SK-N-MC (cell line): ENCODE data around the gene POPDC3.

Experiments used
- DNase-seq: peaks from one replicate; pipeline ENCODE4 v3.0.0-alpha.2; 2011; ENCODE audit warnings: low read depth, low spot score
- H3K27ac ChIP-seq: fragments of 200-600 bp; sonication (generic); 2 replicates; pipeline ENCODE4 v1.5.1; 2016; ENCODE audit warnings: mixed run types
- H3K36me3 ChIP-seq: fragments of 200-600 bp; sonication (generic); 2 replicates; pipeline ENCODE4 v1.6.1; 2017; ENCODE audit warnings: antibody characterized with exemption, low read length, mixed read lengths; ENCODE audit not compliant: insufficient read depth
- H3K4me3 ChIP-seq: fragments of 200-600 bp; sonication (generic); 2 replicates; pipeline ENCODE4 v1.5.1; 2016
- H3K9ac ChIP-seq: fragments of 200-600 bp; sonication (generic); 2 replicates; pipeline ENCODE4 v1.8.0; 2017; ENCODE audit warnings: mixed run types, mixed read lengths; ENCODE audit not compliant: insufficient read length
- H3K9me3 ChIP-seq: fragments of 200-600 bp; sonication (generic); 2 replicates; pipeline ENCODE4 v1.6.1; 2017; ENCODE audit warnings: low read depth, mild to moderate bottlenecking, antibody characterized with exemption, low read length, moderate library complexity, mixed read lengths
- EZH2 ChIP-seq: fragments of 200-600 bp; sonication (generic); IDR thresholded peaks from one replicate; pipeline ENCODE4 v1.6.1; 2017; ENCODE audit warnings: antibody characterized with exemption
- FOXP2 ChIP-seq: optimal IDR thresholded peaks from 2 replicates; pipeline ENCODE3; 2011; ENCODE audit warnings: mild to moderate bottlenecking, moderate library complexity; ENCODE audit not compliant: insufficient read depth; ENCODE audit errors: extremely low read length, control extremely low read depth
- POLR2AphosphoS5 ChIP-seq: IDR thresholded peaks from 2 replicates; pipeline ENCODE4 v1.6.1; 2012; ENCODE audit warnings: mild to moderate bottlenecking, low read depth, low read length, borderline replicate concordance

The POPDC3 gene

DNA sequence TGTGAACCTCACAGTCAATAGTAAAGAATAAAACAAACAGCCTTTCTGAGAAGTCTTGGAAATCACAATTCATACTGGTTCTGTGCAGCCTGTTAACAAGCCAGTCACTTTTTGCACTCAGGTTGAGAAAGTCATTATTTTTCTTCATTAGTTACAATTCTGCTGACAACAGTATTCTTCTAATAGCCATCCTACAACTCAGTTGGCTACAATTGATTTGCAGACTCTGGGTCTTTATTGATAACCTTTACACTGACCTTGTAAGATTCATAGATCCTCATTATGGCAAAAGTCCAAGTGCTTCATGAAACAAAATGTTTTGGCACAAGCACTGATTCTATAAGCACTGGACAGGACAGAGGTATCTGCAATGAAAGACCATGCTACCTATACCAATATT is 34.9 kb upstream of the POPDC3 start:
- DNase-seq, result no peak
- Histone ChIP-seq H3K9me3 (no peaks in the 10 kb centered on the region), H3K9ac (no peak overlapping the region), H3K36me3 (no peaks in the 10 kb centered on the region), H3K4me3 (no peak overlapping the region), H3K27ac (no peak overlapping the region)
- no peak for TF ChIP-seq FOXP2
- no peak for TF ChIP-seq EZH2
- no peak for TF ChIP-seq POLR2AphosphoS5

DNA sequence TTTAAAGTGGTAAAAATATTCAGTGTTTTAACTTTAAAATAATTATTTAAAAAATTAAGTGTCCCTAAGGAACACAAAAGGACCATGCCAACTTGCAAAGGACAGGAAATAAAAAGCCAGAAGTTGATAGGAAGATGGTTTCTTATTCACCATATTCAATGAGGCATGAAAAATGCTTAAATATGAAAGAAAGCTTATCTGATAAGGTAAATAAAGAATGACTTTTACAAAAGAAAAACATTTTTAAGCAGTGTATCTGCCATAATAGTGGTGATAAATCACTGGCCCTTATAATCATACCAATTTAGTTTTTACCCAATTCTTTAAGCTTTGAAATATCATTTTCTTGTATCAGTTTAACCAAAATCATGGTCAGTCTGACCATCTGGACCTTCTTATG is 33.5 kb upstream of the POPDC3 start:
- Histone ChIP-seq H3K9ac (no peak overlapping the region), H3K36me3 (no peaks in the 10 kb centered on the region), H3K27ac (no peak overlapping the region), H3K4me3 (no peak overlapping the region), H3K9me3 (no peaks in the 10 kb centered on the region)
- TF ChIP-seq POLR2AphosphoS5 (no peak), FOXP2 (no peak), EZH2 (no peak)
- no peak for DNase-seq

DNA sequence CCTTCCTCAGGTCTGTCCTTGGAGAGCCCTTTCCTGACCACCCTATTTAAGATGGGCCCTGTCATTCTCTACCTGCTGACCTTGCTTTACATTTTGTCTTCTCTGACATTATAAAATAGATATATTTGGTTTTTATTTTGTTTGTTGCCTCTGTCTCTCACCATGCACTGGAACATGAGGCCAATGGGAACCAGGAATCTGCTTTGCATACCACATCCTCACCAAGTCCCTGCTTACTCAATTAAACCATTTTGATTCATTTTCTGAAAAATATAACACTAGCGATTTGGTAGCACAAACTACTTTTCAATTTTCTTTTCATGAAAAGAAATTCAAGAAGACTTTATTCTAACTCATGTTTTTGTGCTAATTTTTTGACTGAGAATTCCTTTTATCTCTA is 32.8 kb upstream of the POPDC3 start:
- H3K9ac ChIP-seq, result no peak overlapping the region
- no peak for TF ChIP-seq EZH2
- no peak for TF ChIP-seq POLR2AphosphoS5
- TF ChIP-seq FOXP2, result no peak

DNA sequence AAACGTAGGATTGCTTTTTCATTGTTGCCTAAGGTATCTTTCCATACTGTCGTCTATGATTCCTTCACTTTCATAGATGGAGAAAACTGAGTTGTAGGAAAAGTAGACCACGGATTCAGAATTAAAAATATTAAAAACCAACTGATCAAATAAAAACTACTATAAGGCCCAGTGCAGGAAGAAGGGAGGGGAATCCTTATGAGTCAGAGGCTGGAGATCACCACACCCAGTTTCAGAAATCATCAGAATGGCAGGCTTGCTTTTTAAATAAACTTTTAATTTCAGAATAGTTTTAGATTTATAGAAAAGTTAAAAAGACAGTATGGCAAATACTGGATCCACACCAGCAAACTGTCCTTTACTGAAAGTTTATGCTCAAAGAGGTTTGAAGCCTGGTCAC is 32.0 kb upstream of the POPDC3 start:
- no peak overlapping the region for H3K27ac ChIP-seq
- no peak overlapping the region for H3K4me3 ChIP-seq
- TF ChIP-seq POLR2AphosphoS5 (no peak), FOXP2 (no peak), EZH2 (no peak)
- no peaks in the 10 kb centered on the region for H3K36me3 ChIP-seq
- no peak for DNase-seq
- no peak overlapping the region for H3K9ac ChIP-seq
- no peaks in the 10 kb centered on the region for H3K9me3 ChIP-seq

More for the DNA sequence above, 32.8 kb upstream of the POPDC3 start:
- no peak for DNase-seq
- Histone ChIP-seq H3K36me3 (no peaks in the 10 kb centered on the region), H3K27ac (no peak overlapping the region), H3K4me3 (no peak overlapping the region), H3K9me3 (no peaks in the 10 kb centered on the region)

DNA sequence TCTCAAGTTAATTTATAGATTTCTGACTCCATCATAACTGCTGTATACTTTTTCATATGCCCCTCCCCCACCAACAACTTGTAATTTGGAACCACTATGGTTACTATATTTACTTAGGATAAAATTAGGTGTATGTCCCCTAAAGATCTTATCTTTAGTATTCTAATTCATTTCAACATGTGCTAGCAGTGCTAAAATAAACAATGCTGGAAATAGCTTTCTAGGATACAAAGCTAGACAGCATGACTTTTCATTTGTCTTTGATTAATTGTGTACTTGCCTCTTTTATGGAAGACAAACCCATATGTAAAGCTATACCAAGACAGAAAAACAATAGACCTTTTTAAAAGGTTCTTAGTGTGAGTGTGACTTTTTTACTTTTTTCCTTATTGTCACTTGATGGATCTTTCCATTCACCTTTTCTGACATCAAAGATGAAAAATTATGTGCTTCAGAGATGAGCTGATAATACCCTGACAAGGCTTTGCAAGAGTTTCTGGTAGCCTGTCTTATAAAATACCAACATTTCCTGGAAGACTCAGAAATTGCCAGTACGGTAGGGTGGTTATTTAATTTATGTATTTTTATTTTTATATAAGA is 31.2 kb upstream of the POPDC3 start:
- TF ChIP-seq EZH2 (no peak), POLR2AphosphoS5 (no peak), FOXP2 (no peak)
- no peak for DNase-seq
- Histone ChIP-seq H3K36me3 (no peaks in the 10 kb centered on the region), H3K4me3 (no peak overlapping the region), H3K9ac (no peak overlapping the region), H3K9me3 (no peaks in the 10 kb centered on the region), H3K27ac (no peak overlapping the region)

DNA sequence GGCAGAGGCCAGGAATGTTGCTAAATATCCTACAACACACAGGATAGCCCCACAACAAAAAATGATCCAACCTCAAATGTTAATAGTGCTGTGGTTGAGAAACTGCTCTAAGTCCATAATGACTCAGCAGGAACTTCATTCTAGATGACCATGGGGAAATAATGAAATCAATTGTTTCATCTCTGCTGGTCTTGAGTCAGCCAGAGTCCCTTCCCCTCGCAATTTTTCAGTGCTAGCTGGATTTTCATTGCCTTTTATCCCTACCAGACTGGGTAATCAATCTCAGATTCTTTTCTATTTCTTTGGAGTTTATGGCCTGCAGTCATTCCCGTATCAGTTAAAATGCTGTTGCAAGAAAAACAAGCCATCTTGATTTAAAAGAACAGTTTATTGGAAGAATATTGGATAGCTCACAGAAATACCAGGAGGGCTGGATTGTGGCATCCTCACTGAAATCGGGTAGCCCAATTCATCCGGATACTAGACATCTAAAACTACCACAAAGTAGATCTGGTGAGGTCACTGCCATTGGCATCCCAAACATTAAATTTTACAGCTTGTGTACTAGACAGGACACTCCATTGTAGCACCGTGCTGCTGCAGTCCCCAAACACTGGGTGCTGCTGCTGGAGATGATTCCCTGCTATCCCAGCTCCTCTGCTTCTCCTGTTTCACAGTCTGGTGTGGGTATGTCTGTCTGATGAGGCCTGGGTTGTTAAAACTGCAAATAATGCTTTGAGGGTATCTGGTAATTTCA is 30.3 kb upstream of the POPDC3 start:
- TF ChIP-seq FOXP2 (no peak), POLR2AphosphoS5 (no peak), EZH2 (no peak)
- no peak for DNase-seq
- no peak overlapping the region for H3K27ac ChIP-seq
- no peak overlapping the region for H3K9ac ChIP-seq
- no peaks in the 10 kb centered on the region for H3K36me3 ChIP-seq
- no peaks in the 10 kb centered on the region for H3K9me3 ChIP-seq
- no peak overlapping the region for H3K4me3 ChIP-seq

DNA sequence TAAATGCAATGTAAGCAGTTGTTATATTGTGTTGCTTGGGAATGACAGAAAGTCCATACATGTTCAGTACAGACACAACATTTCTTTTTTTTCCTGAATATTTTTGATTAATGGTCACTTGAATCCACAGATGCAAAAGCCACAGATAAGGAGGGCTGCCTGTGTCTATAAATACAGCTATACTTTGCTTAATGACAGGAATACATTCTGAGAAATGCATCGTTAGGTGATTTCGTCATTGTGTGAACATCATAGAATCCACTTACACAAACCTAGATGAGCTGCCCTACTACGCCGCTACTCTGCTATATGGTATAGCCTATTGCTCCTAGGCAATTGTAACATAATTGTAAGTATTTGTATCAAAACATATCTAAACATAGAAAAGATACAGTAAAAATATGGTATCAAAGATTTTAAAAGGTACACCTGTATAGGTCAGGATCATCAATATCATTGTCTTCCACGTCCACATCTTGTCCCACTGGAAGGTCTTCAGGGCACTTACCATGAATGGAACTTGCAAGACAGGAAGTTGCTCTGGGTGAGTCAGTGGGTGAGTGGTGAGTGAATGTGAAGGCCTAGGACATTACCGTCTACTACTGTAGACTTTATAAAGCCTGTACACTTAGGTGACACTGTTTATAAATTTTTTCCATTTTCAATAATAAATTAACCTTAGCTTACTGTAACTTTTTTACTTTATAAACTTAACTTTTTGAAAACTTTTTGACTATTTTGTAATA is 27.9 kb upstream of the POPDC3 start:
- TF ChIP-seq POLR2AphosphoS5 (no peak), EZH2 (no peak), FOXP2 (no peak)
- Histone ChIP-seq H3K27ac (no peak overlapping the region), H3K36me3 (no peaks in the 10 kb centered on the region), H3K9me3 (no peaks in the 10 kb centered on the region), H3K4me3 (no peak overlapping the region), H3K9ac (no peak overlapping the region)
- DNase-seq, result no peak

DNA sequence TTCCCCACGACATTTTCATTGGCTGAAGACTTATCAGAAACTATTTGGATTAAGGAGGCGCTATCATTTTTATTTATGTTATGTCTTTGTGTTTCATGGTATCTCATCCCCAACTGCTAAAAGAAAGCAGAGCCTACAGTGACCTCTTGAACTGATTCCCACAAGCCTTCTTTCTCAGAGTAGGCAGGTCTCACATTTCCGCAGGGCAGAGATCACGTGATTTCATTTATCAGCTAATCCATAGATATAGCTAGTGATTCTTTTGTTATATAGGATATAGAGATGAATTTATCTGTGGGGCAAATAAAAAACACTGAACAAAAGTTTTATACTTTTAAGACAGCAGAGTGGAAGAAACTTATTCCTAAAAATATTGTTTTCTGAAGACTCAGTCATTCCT is 25.0 kb upstream of the POPDC3 start:
- H3K9ac ChIP-seq, result no peak overlapping the region
- DNase-seq, result no peak
- no peak overlapping the region for H3K27ac ChIP-seq
- no peaks in the 10 kb centered on the region for H3K36me3 ChIP-seq
- no peaks in the 10 kb centered on the region for H3K9me3 ChIP-seq
- TF ChIP-seq FOXP2 (no peak), EZH2 (no peak), POLR2AphosphoS5 (no peak)
- no peak overlapping the region for H3K4me3 ChIP-seq

DNA sequence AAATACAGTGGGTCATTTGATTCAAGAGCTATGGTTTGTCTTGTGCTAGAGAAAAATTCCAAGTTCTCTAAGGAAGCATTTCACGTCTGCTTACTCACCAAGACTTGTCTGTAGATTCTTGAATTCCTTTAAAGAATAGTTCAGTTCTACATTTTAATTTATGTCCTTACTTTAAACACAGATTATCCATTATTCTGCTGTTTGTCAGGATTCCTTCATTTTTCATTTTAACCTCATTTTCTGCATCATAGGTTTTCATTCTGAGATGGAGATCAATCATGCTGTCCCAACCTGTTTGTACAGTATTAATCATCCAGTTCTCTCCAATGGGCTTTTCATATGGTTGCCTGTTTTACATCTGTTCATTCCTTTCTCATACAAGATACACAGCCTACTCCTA is 24.5 kb upstream of the POPDC3 start:
- Histone ChIP-seq H3K9ac (no peak overlapping the region), H3K36me3 (no peaks in the 10 kb centered on the region), H3K27ac (no peak overlapping the region), H3K9me3 (no peaks in the 10 kb centered on the region), H3K4me3 (no peak overlapping the region)
- DNase-seq, result no peak
- TF ChIP-seq FOXP2 (no peak), EZH2 (no peak), POLR2AphosphoS5 (no peak)
